GM12801 (cell line): ENCODE measurements around the gene FAF1.

ENCODE experiments used
- TF ChIP-seq, protein P1 (sequence below): IDR thresholded peaks from one replicate; pipeline ENCODE4 v1.5.1; 2011; ENCODE audit warnings: control low read depth; ENCODE audit not compliant: insufficient read length; ENCODE audit errors: extremely low read depth

Gene FAF1

DNA sequence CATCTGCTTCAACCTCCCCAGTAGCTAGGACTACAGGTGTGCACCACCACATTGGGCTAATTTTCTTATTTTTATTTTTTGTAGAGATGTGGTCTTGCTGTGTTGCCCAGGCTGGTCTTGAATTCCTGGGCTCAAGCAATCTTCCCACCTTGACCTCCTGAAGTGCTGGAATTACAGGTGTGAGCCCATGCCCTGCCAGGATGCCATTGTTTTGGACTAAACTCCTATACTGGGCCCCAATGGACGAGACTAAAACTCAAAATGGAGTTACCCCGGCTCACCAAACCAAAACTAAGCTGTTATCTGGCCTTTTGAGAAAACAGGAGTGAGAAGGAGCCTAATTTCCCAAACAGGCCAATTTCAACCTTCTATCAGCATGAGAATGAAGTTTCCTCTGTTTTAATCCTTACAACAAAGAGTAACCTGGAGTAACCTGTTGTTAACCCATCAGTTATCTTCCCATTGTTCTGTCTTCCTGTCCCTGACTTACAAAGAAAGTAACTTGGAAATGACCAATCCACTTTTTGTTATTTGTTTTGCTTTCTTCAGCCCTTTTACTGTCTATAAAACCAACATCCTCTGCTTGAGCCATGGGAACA lies 566.4 kb downstream of the FAF1 start:
- TF ChIP-seq, protein P1, sequence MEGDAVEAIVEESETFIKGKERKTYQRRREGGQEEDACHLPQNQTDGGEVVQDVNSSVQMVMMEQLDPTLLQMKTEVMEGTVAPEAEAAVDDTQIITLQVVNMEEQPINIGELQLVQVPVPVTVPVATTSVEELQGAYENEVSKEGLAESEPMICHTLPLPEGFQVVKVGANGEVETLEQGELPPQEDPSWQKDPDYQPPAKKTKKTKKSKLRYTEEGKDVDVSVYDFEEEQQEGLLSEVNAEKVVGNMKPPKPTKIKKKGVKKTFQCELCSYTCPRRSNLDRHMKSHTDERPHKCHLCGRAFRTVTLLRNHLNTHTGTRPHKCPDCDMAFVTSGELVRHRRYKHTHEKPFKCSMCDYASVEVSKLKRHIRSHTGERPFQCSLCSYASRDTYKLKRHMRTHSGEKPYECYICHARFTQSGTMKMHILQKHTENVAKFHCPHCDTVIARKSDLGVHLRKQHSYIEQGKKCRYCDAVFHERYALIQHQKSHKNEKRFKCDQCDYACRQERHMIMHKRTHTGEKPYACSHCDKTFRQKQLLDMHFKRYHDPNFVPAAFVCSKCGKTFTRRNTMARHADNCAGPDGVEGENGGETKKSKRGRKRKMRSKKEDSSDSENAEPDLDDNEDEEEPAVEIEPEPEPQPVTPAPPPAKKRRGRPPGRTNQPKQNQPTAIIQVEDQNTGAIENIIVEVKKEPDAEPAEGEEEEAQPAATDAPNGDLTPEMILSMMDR = no peak
